K562 (cell line): ENCODE measurements around the gene CTF1. TPM values are rescaled to one million over a fixed set of nuclear protein-coding genes. Genes with fewer than 3 reads are reported as not detected.

ENCODE experiments used
- FIP1L1 ChIP-seq: fragments of 200-400 bp; formaldehyde crosslinking; IDR thresholded peaks from 2 replicates; pipeline ENCODE4 v1.6.1; 2018; ENCODE audit warnings: mild to moderate bottlenecking, low read depth, low read length; ENCODE audit not compliant: poor library complexity, severe bottlenecking
- HMGN3 ChIP-seq: IDR thresholded peaks from 2 replicates; pipeline ENCODE4 v1.6.1; 2011; ENCODE audit warnings: borderline replicate concordance, low read depth, mild to moderate bottlenecking, mixed read lengths, low read length; ENCODE audit not compliant: insufficient read length; ENCODE audit errors: extremely low read depth
- ILF3 ChIP-seq: fragments of 450-650 bp; IDR thresholded peaks from 2 replicates; pipeline ENCODE4 v1.6.1; 2018; ENCODE audit warnings: antibody characterized with exemption, mild to moderate bottlenecking, moderate library complexity, borderline replicate concordance
- L3MBTL2 ChIP-seq: fragments of 450-650 bp; IDR thresholded peaks from 2 replicates; pipeline ENCODE4 v1.6.1; 2016; ENCODE audit warnings: mild to moderate bottlenecking, moderate library complexity
- MYBL2 ChIP-seq, 2 experiments: fragments of 450-650 bp in 1 of 2; sonication (generic) in 1 of 2; formaldehyde crosslinking in 1 of 2; IDR thresholded peaks; 2 replicates each; pipeline versions ENCODE4 v1.6.1 to v1.8.1; 2017 to 2022; ENCODE audit warnings: borderline replicate concordance in 1 of 2, inconsistent platforms in 1 of 2, low read depth in 1 of 2, mild to moderate bottlenecking in 1 of 2, missing genetic modification reagents in 1 of 2, moderate library complexity in 1 of 2
- PML ChIP-seq: IDR thresholded peaks from 2 replicates; pipeline ENCODE4 v1.6.1; 2012; ENCODE audit warnings: low read length, inconsistent platforms
- RBFOX2 ChIP-seq: fragments of 200-400 bp; formaldehyde crosslinking; IDR thresholded peaks from 2 replicates; pipeline ENCODE4 v1.6.1; 2017; ENCODE audit warnings: low read depth, mild to moderate bottlenecking, low read length, moderate library complexity
- RBM22 ChIP-seq: fragments of 200-400 bp; formaldehyde crosslinking; IDR thresholded peaks from 2 replicates; pipeline ENCODE4 v1.6.1; 2018; ENCODE audit warnings: low read length, low read depth; ENCODE audit not compliant: poor library complexity, severe bottlenecking
- SAFB2 ChIP-seq: fragments of 200-400 bp; formaldehyde crosslinking; IDR thresholded peaks from 2 replicates; pipeline ENCODE4 v1.6.1; 2018; ENCODE audit warnings: borderline replicate concordance, low read length, low read depth, moderate library complexity; ENCODE audit not compliant: severe bottlenecking
- TOE1 ChIP-seq, 2 experiments: fragments of 450-650 bp in 1 of 2; sonication (generic) in 1 of 2; formaldehyde crosslinking in 1 of 2; IDR thresholded peaks; 2 replicates each; pipeline versions ENCODE4 v1.7.1 to v1.8.0; 2016 to 2022; ENCODE audit warnings: borderline replicate concordance in 2 of 2, mild to moderate bottlenecking in 2 of 2, antibody characterized with exemption in 1 of 2, inconsistent platforms in 1 of 2, low read depth in 1 of 2, missing genetic modification reagents in 1 of 2, moderate library complexity in 1 of 2
- polyA plus RNA-seq, 8 experiments: library from polyadenylated mRNA; depleted of rRNA in 4 of 8; stranded (reverse) in 5 of 8; unstranded in 3 of 8; fragments of >200 nt; fragmentation: Nextera tagmentation in 2 of 8; fragmentation: Illumina TruSeq in 1 of 8; extraction: Ambion mirVana in 2 of 8; extraction: Trizol in 1 of 8; gene quantifications; 2 replicates each; pipeline versions ENCODE4 v1.2.1 to v1.2.3, GENCODE V29; 2011 to 2014; ENCODE audit warnings: inconsistent platforms in 1 of 8, missing spikeins in 1 of 8
- total RNA-seq, 7 experiments: library from RNA; depleted of rRNA in 6 of 7; stranded (reverse); fragments of >200 nt in 6 of 7; fragmentation: Illumina TruSeq in 2 of 7; extraction: Trizol in 2 of 7; gene quantifications; 2 replicates each; pipeline versions ENCODE4 v1.2.1 to v1.2.3, GENCODE V29; 2011 to 2021; ENCODE audit warnings: low replicate concordance in 1 of 7
- TF ChIP-seq, protein P1 (sequence below), 2 experiments: IDR thresholded peaks in 1 of 2; conservative IDR thresholded peaks in 1 of 2; 2 replicates each; pipeline ENCODE4 v1.6.1; 2016; ENCODE audit warnings: low read depth in 2 of 2, mild to moderate bottlenecking in 1 of 2, missing compliant biosample characterization in 1 of 2, missing genetic modification characterization in 1 of 2, moderate library complexity in 1 of 2
- TF ChIP-seq, protein P2 (sequence below): IDR thresholded peaks from 2 replicates; pipeline ENCODE4 v1.6.1; 2014; ENCODE audit warnings: antibody characterized with exemption
- TF ChIP-seq, protein P3 (sequence below): fragments of 250-450 bp; sonication (Bioruptor Pico); IDR thresholded peaks from 2 replicates; pipeline ENCODE4 v1.4.0; 2020
- TF ChIP-seq, protein P4 (sequence below): fragments of 450-650 bp; IDR thresholded peaks from 2 replicates; pipeline ENCODE4 v1.6.1; 2018; ENCODE audit warnings: mild to moderate bottlenecking, low read depth; ENCODE audit not compliant: partially characterized antibody

CTF1 gene
- total and polyA plus RNA-seq, 9 of the 15 experiments (the other 6 are each of a cell fraction or from before 2014, with no cell fraction given): 0.24 to 2.5 (median 0.44) TPM

DNA sequence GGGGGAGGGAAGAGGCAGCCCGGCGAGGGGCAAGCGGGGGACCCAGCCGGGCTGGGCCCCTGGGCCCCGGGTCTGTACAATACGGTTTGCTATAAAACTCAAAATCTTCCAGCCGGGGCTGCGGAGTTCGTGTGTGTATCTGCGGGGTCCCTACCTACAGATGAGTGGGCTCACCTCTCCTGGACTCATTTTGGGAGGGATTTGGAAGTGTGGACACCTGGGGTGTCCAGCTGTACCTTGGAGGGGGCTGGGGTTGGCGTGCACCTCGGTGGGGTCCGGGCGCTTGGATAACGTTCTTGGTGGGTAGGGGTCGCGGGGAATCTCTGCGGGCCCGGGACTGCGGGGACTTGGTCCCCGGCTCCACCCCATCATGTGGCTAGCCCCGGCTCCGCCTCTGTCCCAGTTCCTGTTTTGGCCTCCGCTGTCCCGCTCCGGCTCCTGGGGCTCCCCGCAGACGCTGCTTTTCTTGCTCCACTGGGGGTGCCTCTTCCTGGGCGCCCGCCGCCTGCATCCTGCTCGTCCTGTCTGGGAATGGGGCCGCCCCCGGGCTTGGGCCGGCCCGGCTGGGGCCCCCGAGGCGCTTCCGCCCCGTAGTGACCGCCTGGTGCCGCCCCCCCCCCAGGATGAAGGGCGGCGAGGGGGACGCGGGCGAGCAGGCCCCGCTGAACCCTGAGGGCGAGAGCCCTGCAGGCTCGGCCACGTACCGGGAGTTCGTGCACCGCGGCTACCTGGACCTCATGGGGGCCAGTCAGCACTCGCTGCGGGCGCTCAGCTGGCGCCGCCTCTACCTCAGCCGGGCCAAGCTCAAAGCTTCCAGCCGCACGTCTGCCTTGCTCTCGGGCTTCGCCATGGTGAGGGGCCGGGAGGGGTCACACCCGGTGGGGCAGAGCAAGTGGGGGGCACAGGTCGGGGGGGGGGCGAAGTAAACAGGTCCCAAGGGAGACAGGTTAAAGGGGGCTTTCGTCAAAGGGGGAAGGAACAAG lies 52.5 kb downstream of the CTF1 start, which contains the start of gene ORAI3 (continued):
- TF ChIP-seq, protein P1, sequence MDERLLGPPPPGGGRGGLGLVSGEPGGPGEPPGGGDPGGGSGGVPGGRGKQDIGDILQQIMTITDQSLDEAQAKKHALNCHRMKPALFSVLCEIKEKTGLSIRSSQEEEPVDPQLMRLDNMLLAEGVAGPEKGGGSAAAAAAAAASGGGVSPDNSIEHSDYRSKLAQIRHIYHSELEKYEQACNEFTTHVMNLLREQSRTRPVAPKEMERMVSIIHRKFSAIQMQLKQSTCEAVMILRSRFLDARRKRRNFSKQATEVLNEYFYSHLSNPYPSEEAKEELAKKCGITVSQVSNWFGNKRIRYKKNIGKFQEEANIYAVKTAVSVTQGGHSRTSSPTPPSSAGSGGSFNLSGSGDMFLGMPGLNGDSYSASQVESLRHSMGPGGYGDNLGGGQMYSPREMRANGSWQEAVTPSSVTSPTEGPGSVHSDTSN (CRISPR knock-in tag; IDR thresholded peaks at IDR 0.05; ENCODE audit: low read depth): no peak
- TF ChIP-seq, protein P1 (tag; conservative IDR thresholded peaks at IDR 0.05; ENCODE audit: low read depth): no peak
- TF ChIP-seq, protein P2, sequence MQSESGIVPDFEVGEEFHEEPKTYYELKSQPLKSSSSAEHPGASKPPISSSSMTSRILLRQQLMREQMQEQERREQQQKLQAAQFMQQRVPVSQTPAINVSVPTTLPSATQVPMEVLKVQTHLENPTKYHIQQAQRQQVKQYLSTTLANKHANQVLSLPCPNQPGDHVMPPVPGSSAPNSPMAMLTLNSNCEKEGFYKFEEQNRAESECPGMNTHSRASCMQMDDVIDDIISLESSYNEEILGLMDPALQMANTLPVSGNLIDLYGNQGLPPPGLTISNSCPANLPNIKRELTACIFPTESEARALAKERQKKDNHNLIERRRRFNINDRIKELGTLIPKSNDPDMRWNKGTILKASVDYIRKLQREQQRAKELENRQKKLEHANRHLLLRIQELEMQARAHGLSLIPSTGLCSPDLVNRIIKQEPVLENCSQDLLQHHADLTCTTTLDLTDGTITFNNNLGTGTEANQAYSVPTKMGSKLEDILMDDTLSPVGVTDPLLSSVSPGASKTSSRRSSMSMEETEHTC: no peak
- TF ChIP-seq RBM22: peak; percentile 90
- peak; percentile 41; the same call in 1 of the 2 replicates for TF ChIP-seq PML
- TF ChIP-seq RBFOX2: peak; percentile 88
- TF ChIP-seq MYBL2 (IDR thresholded peaks at IDR 0.05; ENCODE audit: low read depth): no peak
- TF ChIP-seq MYBL2 (CRISPR knock-in tag; IDR thresholded peaks at IDR 0.05; ENCODE audit: borderline replicate concordance): no peak
- TF ChIP-seq HMGN3: peak; percentile 40
- TF ChIP-seq SAFB2: no peak
- TF ChIP-seq, protein P3, sequence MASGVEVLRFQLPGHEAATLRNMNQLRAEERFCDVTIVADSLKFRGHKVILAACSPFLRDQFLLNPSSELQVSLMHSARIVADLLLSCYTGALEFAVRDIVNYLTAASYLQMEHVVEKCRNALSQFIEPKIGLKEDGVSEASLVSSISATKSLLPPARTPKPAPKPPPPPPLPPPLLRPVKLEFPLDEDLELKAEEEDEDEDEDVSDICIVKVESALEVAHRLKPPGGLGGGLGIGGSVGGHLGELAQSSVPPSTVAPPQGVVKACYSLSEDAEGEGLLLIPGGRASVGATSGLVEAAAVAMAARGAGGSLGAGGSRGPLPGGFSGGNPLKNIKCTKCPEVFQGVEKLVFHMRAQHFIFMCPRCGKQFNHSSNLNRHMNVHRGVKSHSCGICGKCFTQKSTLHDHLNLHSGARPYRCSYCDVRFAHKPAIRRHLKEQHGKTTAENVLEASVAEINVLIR: no peak
- TF ChIP-seq FIP1L1: peak; percentile 64
- TF ChIP-seq TOE1 (IDR thresholded peaks at IDR 0.05; ENCODE audit: borderline replicate concordance): 0 out of 2 replicates have a peak, but pooled peaks have one; percentile 11
- TF ChIP-seq TOE1 (CRISPR knock-in tag; IDR thresholded peaks at IDR 0.05; ENCODE audit: borderline replicate concordance, low read depth): no peak
- TF ChIP-seq L3MBTL2: peak; percentile 54; the same call in 1 of the 2 replicates
- no peak for TF ChIP-seq ILF3
- TF ChIP-seq, protein P4, sequence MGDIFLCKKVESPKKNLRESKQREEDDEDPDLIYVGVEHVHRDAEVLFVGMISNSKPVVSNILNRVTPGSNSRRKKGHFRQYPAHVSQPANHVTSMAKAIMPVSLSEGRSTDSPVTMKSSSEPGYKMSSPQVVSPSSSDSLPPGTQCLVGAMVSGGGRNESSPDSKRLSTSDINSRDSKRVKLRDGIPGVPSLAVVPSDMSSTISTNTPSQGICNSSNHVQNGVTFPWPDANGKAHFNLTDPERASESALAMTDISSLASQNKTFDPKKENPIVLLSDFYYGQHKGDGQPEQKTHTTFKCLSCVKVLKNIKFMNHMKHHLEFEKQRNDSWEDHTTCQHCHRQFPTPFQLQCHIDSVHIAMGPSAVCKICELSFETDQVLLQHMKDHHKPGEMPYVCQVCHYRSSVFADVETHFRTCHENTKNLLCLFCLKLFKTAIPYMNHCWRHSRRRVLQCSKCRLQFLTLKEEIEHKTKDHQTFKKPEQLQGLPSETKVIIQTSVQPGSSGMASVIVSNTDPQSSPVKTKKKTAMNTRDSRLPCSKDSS: no peak
